NCI-H2227 treated with DMSO at 0.1 percent for 48 hours (cell line): ENCODE data around the gene CAPN3.
"Not testable (repeated sequence)": the region's sequence is repeated elsewhere in the genome, so short reads cannot be mapped to it uniquely, and the experiment has no call there.

ENCODE experiments used
- DNase-seq: peaks from one replicate; lab custom pipeline; 2025; lab: John Stamatoyannopoulos, UW

CAPN3 gene

GRCh38 chr15:42359249-42359648, at the start of gene CAPN3:
Gene CAPN3, plus strand, starts transcription at chr15:42359501. Its CDS starts 305 bp downstream, at chr15:42359806.
- DNase-seq = no peak

DNA sequence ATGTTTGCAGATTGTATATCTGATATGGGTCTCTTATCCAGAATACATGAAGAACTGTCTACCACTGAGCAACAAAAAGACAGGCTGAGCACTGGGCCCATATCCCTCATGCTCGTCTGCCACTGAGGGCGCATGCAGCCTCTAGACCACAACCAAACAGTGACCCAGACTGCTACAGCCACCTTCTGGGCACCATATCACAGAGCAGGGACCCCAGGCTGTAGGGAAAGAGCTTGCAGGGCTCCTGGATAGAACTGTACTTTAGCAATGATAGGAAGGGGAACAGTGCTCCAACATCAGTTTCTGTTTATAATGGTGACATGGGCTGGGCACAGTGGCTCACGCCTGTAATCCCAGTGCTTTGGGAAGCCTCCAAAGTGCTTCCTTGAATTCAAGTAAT, 45.8 kb upstream of the CAPN3 start:
- DNase-seq = no peak

GRCh38 chr15:42314818-42315217, 44.5 kb upstream of the CAPN3 start:
- no peak for DNase-seq

DNA sequence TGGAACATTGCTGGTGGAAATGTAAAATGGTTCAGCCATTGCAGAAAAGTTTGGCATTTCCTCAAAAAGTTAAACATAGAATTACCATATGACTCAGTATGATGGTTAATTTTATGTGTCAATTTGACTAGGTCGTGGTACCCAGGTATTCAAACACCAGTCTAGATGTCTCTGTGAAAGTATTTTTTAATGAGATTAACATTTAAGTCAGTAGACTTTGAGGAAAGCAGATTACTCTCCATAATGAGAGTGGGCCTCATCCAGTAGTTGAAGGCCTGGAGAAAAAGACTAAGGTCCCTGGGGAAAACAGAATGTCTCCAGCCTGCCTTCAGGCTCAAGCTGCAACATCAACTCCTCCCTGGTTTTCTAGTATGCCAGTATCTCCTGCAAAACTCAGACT, 43.8 kb upstream of the CAPN3 start:
- DNase-seq = no peak

GRCh38 chr15:42316282-42316805, 43.0 kb upstream of the CAPN3 start:
- DNase-seq = not testable (repeated sequence)

- DNase-seq = no peak
These were observed 40.1 kb upstream of the CAPN3 start for GRCh38 chr15:42319206-42319605.

GRCh38 chr15:42324308-42324707, 35.0 kb upstream of the CAPN3 start:
- DNase-seq = no peak

GRCh38 chr15:42329161-42329560, 30.1 kb upstream of the CAPN3 start:
- DNase-seq = no peak

DNA sequence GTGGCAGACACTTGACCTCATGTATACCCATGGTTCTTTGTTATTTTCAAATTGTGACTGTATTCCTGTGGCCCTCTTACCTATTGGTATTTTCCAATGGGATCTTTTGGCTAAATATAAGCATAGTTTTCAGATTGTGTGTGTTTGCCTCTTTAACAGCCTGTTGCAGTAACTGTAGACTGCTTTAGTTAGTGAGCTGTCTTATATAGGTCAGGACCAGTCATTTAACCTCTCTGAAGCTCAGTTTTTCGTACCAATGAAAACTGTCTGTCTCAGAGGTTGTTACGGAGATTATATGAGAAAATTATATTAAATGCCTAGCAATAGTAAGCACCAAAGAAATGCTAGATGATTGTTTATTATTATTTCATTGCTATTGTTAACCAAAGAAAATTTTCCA, 29.3 kb upstream of the CAPN3 start:
- DNase-seq = no peak

DNA sequence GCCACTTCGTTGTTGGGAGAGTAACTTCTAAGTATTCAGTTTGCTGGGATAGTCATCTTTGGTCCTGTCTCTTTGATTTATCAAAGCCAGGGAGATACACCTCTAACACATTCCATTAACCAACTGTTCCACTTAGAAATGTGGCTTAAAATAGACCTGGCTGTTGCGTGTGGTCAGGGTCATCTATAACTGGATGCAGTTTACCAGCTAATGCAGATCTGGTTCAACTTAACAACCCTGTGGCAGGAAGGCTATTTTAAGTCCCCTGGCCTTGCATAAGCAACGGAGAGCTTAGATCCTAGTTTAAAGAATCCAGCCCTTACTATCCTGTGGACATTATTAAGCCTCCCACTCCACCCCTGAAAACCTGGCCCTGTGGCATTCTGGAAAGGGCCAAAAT, 28.1 kb upstream of the CAPN3 start:
- DNase-seq = no peak

GRCh38 chr15:42332331-42332730, 27.0 kb upstream of the CAPN3 start:
- DNase-seq = no peak

DNA sequence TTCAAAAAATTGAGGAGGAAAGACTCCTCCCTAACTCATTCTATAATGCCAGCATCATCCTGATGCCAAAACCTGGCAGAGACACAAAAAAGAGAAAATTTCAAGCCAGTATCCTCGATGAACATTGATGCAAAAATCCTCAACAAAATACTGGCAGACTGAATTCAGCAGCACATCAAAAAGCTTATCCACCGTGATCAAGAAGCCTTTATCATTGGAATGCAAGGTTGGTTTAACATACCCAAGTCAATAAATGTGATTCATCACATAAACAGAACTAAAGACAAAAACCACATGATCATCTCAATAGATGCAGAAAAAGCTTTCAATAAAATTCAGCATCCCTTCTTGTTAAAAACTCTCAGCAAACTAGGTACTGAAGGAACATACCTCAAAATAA, 24.2 kb upstream of the CAPN3 start:
- no peak for DNase-seq

- DNase-seq = not testable (repeated sequence)
These were observed 22.7 kb upstream of the CAPN3 start for GRCh38 chr15:42336650-42337049.

DNA sequence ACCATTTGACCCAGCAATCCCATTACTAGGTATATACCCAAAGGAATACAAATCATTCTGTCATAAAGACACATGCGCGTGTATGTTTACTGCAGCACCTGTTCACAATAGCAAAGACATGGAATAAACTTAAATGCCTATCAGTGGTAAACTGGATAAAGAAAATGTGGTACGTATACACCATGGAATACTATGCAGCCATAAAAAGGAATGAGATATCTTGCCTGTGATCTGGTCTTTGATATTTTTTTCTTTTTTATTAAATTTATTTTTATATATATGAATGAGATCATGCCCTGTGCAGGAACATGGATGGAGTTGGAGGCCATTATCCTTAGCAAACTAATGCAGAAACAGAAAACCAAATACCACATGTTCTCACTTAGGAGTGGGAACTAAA, 22.2 kb upstream of the CAPN3 start:
- not testable (repeated sequence) for DNase-seq

- DNase-seq = no peak
These were observed 20.8 kb upstream of the CAPN3 start for GRCh38 chr15:42338500-42338899.

DNA sequence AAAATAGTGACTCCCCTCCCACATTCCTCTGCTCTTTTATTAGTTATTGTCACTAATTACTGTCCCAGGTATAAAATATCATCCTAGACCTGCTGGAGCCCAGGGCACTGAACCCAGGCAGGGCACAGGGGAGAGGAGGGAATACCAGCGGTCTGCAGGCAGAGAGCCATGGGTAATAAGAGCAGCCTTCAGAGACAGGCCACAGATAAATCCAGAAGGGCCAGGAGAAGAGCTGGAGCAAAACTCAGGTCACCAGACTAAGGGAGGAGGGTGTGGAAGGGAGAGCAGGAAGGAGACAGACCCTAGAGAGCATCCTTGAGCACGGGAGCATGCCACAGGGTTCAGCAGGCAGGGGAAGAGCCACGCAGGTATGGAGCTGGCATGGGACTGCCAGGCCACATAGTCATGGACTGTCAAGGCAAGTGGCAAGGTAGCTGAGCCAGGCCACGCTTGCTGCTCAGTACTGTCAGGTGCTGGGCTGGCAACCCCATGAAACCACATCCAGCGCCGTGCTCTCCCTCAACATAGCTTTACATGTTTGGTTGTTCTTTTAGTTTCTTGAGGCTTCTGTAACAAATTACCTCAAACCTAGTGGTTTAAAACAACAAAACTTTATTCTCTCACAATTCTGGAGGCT, 15.6 kb upstream of the CAPN3 start:
- DNase-seq = no peak

GRCh38 chr15:42344763-42345162, 14.5 kb upstream of the CAPN3 start:
- no peak for DNase-seq

DNA sequence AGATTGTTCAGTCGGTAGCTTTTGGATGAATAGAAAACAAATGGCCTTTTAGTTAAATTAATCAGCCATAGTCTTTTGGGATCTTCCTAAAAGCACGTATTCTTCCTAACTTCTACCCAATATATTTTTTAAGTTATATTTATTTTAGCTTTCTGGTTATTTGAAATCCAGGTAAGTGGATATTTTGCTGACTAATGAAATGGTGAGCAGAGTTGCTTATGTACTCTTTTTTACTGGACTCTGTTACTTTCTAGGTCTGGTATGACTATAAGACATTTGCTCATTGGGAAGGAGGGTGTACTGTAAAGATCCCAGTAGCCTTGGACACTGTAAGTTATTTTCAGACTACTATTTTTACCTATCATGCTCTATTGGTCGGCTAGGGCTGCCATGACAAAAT, 13.8 kb upstream of the CAPN3 start:
- no peak for DNase-seq

- DNase-seq = no peak
These were observed 11.2 kb upstream of the CAPN3 start for GRCh38 chr15:42348083-42348482.

DNA sequence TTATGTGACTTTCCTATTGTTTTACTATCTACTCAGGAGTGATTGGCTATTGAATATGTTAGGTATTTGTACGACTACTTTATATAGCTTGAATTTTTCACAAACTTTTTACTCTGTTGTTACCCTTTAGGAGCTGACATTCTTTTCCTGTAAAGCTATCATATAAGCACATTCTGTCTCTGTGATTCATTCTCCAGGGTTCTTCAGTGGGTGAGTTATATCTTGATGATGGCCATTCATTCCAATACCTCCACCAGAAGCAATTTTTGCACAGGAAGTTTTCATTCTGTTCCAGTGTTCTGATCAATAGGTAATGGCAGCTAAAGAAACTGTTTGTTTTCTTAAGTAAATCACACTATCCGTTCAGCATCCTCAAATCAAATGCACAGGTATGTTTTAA, 10.1 kb upstream of the CAPN3 start:
- no peak for DNase-seq

- no peak for DNase-seq
These were observed 6.9 kb upstream of the CAPN3 start for GRCh38 chr15:42352401-42352800.

- no peak for DNase-seq
These were observed 6.2 kb upstream of the CAPN3 start for GRCh38 chr15:42353061-42353460.

GRCh38 chr15:42354824-42355223, 4.5 kb upstream of the CAPN3 start:
- no peak for DNase-seq

DNA sequence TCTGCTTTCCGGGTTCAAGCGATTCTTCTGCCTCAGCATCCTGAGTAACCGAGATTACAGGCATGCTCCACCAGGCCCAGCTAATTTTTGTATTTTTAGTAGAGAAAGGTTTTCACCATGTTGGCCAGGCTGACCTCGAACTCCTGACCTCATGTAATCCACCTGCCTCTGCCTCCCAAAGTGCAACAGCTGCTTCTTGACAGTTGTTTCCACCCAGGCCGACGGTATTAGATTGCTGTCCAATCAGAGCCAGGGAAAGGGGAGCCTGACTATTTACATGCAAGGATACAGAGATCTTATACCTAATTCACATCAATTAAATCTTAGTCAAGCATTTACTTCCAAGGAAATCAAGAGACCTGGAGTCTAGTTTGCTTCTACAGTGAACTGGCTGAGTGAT, 4.0 kb upstream of the CAPN3 start:
- DNase-seq = no peak
